ENCODE measurements around the gene DENND2D.

- TF ChIP-seq, protein P1, sequence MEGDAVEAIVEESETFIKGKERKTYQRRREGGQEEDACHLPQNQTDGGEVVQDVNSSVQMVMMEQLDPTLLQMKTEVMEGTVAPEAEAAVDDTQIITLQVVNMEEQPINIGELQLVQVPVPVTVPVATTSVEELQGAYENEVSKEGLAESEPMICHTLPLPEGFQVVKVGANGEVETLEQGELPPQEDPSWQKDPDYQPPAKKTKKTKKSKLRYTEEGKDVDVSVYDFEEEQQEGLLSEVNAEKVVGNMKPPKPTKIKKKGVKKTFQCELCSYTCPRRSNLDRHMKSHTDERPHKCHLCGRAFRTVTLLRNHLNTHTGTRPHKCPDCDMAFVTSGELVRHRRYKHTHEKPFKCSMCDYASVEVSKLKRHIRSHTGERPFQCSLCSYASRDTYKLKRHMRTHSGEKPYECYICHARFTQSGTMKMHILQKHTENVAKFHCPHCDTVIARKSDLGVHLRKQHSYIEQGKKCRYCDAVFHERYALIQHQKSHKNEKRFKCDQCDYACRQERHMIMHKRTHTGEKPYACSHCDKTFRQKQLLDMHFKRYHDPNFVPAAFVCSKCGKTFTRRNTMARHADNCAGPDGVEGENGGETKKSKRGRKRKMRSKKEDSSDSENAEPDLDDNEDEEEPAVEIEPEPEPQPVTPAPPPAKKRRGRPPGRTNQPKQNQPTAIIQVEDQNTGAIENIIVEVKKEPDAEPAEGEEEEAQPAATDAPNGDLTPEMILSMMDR (IDR thresholded peaks at IDR 0.05): no peak
- TF ChIP-seq POLR2A (IDR thresholded peaks at IDR 0.05): no peak
Observed at GRCh38 chr1:111234866-111235265, 34.4 kb upstream of the DENND2D start.
